Psoas muscle (tissue), 8 donors: Measurements from ENCODE around the gene PKM. TPM values are rescaled to one million over a fixed set of nuclear protein-coding genes. Genes with fewer than 3 reads are reported as not detected.
A peak's percentile ranks its signal among the peaks of the same experiment; 100 is the strongest.

Source experiments
- ATAC-seq, 4 donors: fragments of 200-7000 bp; cut with Tn5 transposase; one replicate each; pipeline ENCODE4 v1.9.1; 2020; ENCODE audit warnings: moderate library complexity in 3 of 4, mild to moderate bottlenecking in 2 of 4
- DNase-seq, 2 donors: peaks; one replicate each; pipeline ENCODE4 v3.0.0-alpha.2; 2020
- H3K27ac ChIP-seq: fragments of 200-600 bp; one replicate; pipeline ENCODE4 v1.8.0; 2022
- H3K27me3 ChIP-seq, 3 donors: fragments of 200-600 bp in 1 of 3; one replicate each; pipeline versions ENCODE4 v1.6.1 to v1.8.0; 2013 to 2022; ENCODE audit warnings: low read length in 2 of 3, mild to moderate bottlenecking in 2 of 3, moderate library complexity in 1 of 3; ENCODE audit not compliant: insufficient read depth in 3 of 3
- H3K36me3 ChIP-seq, 2 donors: fragments of 200-600 bp in 1 of 2; one replicate each; pipeline versions ENCODE4 v1.6.1 to v1.8.0; 2013 to 2022; ENCODE audit warnings: low read depth in 1 of 2, mild to moderate bottlenecking in 1 of 2, moderate library complexity in 1 of 2; ENCODE audit not compliant: insufficient read depth in 1 of 2
- H3K4me1 ChIP-seq: fragments of 200-600 bp; one replicate; pipeline ENCODE4 v1.8.0; 2022
- H3K4me3 ChIP-seq: fragments of 200-600 bp; one replicate; pipeline ENCODE4 v1.8.0; 2022; ENCODE audit warnings: mild to moderate bottlenecking
- H3K9me3 ChIP-seq: fragments of 200-600 bp; one replicate; pipeline ENCODE4 v1.8.0; 2022
- CTCF ChIP-seq: fragments of 200-600 bp; IDR thresholded peaks from one replicate; pipeline ENCODE4 v1.8.0; 2022; ENCODE audit warnings: antibody characterized with exemption
- WGBS, 3 donors: extraction: QIAGEN DNeasy Blood & Tissue Kit; methylation state at CpG; one replicate each; pipeline versions ENCODE4 v1.1.6 to v1.1.7; 2013; 5-methylcytosine and 5-hydroxymethylcytosine counted together
- intact Hi-C, 2 donors: fragments of 100-400 bp; cut with DNase I; formaldehyde crosslinking; loops; one replicate each; pipeline versions ENCODE4 v1.11.0 to v1.14.2; 2022
- polyA plus RNA-seq, 3 donors: library from polyadenylated mRNA; stranded (reverse); fragments of 200-250 nt; gene quantifications; one replicate each; pipeline ENCODE4 v1.2.3, GENCODE V29; 2013
- total RNA-seq, 4 donors: library from RNA; stranded (reverse); fragmentation: NEBNext Ultra II Directional in 2 of 4; extraction: Animal tissue kit (Norgen Biotek cat#: 25700) in 2 of 4; gene quantifications; one replicate each; pipeline versions ENCODE4 v1.2.1 to v1.2.4, GENCODE V29; 2021 to 2023
- donor health status: healthy with polysubstance abuse.
- donor health status: DM: no; HTN: no; CAD: no; lungs with moderate emphysema.
- donor health status: Bipolar disorder and iron deficiency.
- donor health status: healthy.
- donor health status: DM: yes; HTN: yes; CAD: no.
- donor health status: DM: no; HTN: no; CAD: no.
- donor health status: DM: no; HTN: no; CAD: no.
- donor health status: DM: yes; HTN: yes; CAD: no.

PKM gene
- total and polyA plus RNA-seq, 7 donors, result 513 to 1,170 (median 958) TPM

- TF ChIP-seq CTCF, result no peak
- Histone ChIP-seq H3K9me3 (no peaks in the 10 kb centered on the region), H3K4me1 (peaks cover 50% of the 10 kb centered on the region), H3K27ac (peak overlapping the region; percentile 91), H3K36me3 (peaks cover 27 to 86% of the 10 kb centered on the region in 2 donors), H3K27me3 (no peaks in the 10 kb centered on the region), H3K4me3 (peak overlapping the region; percentile 14)
- 56 to 81% (median 60%) methylated on average over 13 of the region's 13 CpGs for WGBS, 3 donors
- intact Hi-C loops, result loop anchor here in 1 of 2 donors (5.0 to 10.0 kb wide), 2 partner anchors 70 to 272 kb away; partner anchors contain the start of genes ARIH1 and PARP6
- no peak for DNase-seq
- ATAC-seq, result no peak
Measured at GRCh38 chr15:72202302-72202701, 28.7 kb downstream of the PKM start.

GRCh38 chr15:72201391-72201921 is 29.5 kb downstream of the PKM start:
- H3K36me3 ChIP-seq, result peaks cover 24 to 77% of the 10 kb centered on the region in 2 donors
- peak; percentile 52 to 75 (median 68) for ATAC-seq

GRCh38 chr15:72200395-72201237 is 30.4 kb downstream of the PKM start:
- DNase-seq (no peak), ATAC-seq (peak in 3 of 4 donors; percentile 25 to 40 (median 34))
- WGBS, 3 donors, result 55 to 75% (median 65%) methylated on average over 15 of the region's 15 CpGs
- no peaks in the 10 kb centered on the region for H3K27me3 ChIP-seq
- intact Hi-C loops, result loop anchor here in 1 of 2 donors (2.0 to 10.0 kb wide), 3 partner anchors 30 to 274 kb away; partner anchors contain the start of genes ARIH1, PARP6 and PKM
- TF ChIP-seq CTCF, result no peak
- peak overlapping the region; percentile 15 for H3K4me3 ChIP-seq
- peak overlapping the region; percentile 91 for H3K27ac ChIP-seq
- H3K4me1 ChIP-seq, result peaks cover 50% of the 10 kb centered on the region
- no peaks in the 10 kb centered on the region for H3K9me3 ChIP-seq
- H3K36me3 ChIP-seq, result peaks cover 17 to 69% of the 10 kb centered on the region in 2 donors

More at GRCh38 chr15:72201391-72201921, 29.5 kb downstream of the PKM start:
- WGBS, 3 donors, result 10 to 36% (median 23%) methylated on average over 3 of the region's 3 CpGs
- H3K27me3 ChIP-seq, result no peaks in the 10 kb centered on the region
- peak overlapping the region; percentile 15 for H3K4me3 ChIP-seq
- no peak for TF ChIP-seq CTCF
- H3K4me1 ChIP-seq, result peaks cover 50% of the 10 kb centered on the region
- intact Hi-C loops, result loop anchor here in 1 of 2 donors (2.0 to 10.0 kb wide), 3 partner anchors 29 to 273 kb away; partner anchors contain the start of genes ARIH1, PARP6 and PKM
- DNase-seq, result no peak
- H3K9me3 ChIP-seq, result no peaks in the 10 kb centered on the region
- H3K27ac ChIP-seq, result peak overlapping the region; percentile 91

- peak; percentile 93 for TF ChIP-seq CTCF
- no peak overlapping the region for H3K4me3 ChIP-seq
- H3K4me1 ChIP-seq, result peaks cover 49% of the 10 kb centered on the region
- ATAC-seq (peak; percentile 61 to 75 (median 68)), DNase-seq (peak; percentile 80 to 88)
- no peaks in the 10 kb centered on the region for H3K27me3 ChIP-seq
- no peaks in the 10 kb centered on the region for H3K9me3 ChIP-seq
- peak overlapping the region; percentile 91 for H3K27ac ChIP-seq
- H3K36me3 ChIP-seq, result peaks cover 13 to 60% of the 10 kb centered on the region in 2 donors
- intact Hi-C loops, result loop anchor here (2.0 to 10.0 kb wide), 6 partner anchors 31 to 275 kb away; partner anchors contain the start of genes PKM (in 2 of the 2), ARIH1 (in 1 of the 2) and PARP6 (in 1 of the 2)
- WGBS, 3 donors, result 20 to 61% (median 31%) methylated on average over 2 of the region's 2 CpGs
Measured at GRCh38 chr15:72199721-72200212, 31.2 kb downstream of the PKM start.
